OCI-LY1 (cell line): Measurements from ENCODE around the gene PHKG2.

Source experiments
- EZH2 ChIP-seq: fragments of 200-600 bp; sonication (generic), shearing (Covaris generic); IDR thresholded peaks from 2 replicates; pipeline ENCODE4 v1.8.0; 2017; ENCODE audit warnings: borderline replicate concordance, mixed run types, mild to moderate bottlenecking, antibody characterized with exemption, low read length, moderate library complexity, mixed read lengths
- TF ChIP-seq, protein P1 (sequence below): fragments of 200-600 bp; sonication (generic), shearing (Covaris generic); IDR thresholded peaks from 2 replicates; pipeline ENCODE4 v1.5.1; 2017; ENCODE audit warnings: mild to moderate bottlenecking, antibody characterized with exemption, low read length, moderate library complexity, mixed read lengths

DNA sequence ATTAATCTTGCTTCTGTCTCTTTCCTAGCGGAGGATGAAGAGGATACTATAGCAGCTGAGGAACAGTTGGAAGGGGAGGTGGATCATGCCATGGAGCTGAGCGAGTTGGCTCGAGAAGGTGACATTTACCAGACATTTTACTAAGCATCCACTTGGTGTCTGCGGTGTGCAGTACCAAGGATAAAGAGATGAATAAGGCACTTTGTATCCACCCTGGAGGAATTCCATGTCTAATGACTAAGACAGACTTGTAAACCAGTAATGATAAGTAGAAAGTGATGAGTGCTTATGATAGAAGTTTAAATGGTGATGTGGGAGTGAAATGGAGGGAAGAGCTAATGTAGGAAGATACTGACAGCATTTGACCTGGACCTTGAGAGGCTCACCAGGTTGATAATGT, 37.3 kb upstream of the PHKG2 start:
- TF ChIP-seq, protein P1, sequence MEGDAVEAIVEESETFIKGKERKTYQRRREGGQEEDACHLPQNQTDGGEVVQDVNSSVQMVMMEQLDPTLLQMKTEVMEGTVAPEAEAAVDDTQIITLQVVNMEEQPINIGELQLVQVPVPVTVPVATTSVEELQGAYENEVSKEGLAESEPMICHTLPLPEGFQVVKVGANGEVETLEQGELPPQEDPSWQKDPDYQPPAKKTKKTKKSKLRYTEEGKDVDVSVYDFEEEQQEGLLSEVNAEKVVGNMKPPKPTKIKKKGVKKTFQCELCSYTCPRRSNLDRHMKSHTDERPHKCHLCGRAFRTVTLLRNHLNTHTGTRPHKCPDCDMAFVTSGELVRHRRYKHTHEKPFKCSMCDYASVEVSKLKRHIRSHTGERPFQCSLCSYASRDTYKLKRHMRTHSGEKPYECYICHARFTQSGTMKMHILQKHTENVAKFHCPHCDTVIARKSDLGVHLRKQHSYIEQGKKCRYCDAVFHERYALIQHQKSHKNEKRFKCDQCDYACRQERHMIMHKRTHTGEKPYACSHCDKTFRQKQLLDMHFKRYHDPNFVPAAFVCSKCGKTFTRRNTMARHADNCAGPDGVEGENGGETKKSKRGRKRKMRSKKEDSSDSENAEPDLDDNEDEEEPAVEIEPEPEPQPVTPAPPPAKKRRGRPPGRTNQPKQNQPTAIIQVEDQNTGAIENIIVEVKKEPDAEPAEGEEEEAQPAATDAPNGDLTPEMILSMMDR = no peak
- TF ChIP-seq EZH2 = no peak
